AG08395 (cell line): ENCODE data around the gene NATD1.
"Not testable (repeated sequence)": the region's sequence is repeated elsewhere in the genome, so short reads cannot be mapped to it uniquely, and the experiment has no call there.

Experiments used
- DNase-seq: peaks from one replicate; pipeline ENCODE4 v3.0.0; 2012; ENCODE audit warnings: mixed read lengths, low spot score

The NATD1 gene

DNA sequence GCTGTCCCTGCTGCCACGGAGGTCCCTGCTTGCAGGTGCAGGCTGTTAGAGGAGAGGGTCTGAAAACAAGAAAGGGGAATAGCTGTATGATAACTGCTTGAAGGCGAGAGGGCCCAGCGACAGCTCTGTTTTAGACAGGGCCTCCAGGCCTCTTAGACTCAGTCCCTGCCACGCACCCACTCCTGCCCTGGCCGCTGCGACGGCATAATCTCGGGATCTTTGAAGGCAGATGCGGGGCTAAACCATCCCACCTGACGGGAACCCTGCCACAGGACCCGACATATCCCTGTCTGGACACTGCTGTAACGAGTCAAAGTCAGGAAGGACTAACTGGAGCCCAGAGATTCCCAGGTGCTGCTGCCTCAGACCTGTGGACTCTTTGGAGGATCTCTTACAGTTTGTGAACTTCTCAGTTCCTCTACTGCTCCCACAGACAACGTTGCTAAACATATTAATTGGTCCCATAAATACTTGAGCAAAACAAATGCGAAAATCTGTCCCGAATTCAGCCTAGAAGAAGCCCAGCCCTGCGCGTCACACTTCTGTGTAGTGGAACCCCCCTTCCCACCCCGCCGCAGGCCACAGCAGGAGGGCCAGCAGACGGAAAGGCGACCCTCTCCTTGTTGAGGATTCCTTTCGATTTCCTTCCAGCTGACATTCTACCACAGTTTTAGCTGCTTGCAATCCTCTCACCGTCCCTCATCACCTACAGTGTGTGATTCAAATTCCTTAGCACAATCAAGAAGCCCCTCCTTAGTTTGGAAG, 38.3 kb downstream of the NATD1 start:
- DNase-seq: peak; percentile 27

DNA sequence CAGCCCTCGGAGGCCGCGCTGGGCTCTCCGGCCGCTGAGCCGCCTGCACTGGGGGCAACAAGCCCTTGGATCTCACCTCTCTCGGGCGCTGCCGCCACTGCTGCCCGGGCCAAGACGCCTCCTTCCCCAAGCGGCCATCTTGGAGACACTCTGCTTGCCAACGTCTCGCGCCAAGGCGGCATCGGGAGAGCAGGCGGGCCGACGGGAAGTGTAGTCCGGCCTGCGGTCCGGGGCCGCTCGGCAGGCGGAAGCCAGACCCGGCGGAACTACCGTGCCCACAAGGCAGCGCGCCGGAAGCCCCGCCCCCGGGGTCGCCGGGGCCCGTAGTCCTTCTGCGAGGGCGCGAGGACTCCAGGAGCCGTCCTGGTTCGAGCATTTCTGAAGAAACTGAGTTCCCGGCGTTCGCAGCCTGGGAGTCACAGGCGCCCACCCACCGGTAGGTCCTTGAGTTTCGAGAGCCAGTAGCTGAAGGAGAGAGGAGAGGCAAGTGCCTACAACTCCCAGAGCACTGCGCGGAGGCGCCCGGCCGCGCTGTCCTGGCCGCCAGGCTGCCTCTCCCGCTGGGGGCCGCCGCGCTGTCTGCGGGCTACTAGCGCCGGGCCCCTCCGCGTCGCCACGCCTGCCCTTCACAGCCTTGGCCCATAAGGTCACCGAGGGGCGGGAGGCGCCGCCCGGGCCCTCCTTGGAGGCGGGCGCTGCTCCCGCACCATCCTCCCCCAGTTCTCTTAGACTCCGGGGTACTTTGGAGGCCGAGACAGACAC, 39.0 kb downstream of the NATD1 start, which contains the start of gene TMEM11:
TSS of gene TMEM11 (minus strand) at position 147 of the 762 bp plus-strand sequence. CDS start at position 138, 9 bp downstream.
- peak; percentile 98 for DNase-seq

DNA sequence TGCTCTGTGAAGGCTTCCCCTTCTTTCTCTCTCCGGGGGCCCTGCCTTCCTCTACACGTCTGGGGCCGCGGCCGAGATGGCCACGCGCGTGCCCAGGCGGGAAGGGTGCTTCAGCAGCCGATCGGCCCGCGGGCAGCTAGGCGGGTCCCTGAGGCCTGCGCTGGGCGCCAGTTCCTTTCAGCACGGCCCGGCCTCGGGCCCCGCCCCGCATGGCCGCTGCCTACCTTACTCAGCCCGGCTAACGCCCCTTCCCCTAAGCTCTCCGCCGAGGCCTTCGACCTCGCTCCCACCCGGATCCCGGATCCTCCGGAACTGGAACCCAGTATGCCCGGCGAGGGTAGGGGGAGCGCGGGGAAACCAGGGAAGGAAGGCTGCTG, 39.6 kb downstream of the NATD1 start:
- peak; percentile 34 for DNase-seq

DNA sequence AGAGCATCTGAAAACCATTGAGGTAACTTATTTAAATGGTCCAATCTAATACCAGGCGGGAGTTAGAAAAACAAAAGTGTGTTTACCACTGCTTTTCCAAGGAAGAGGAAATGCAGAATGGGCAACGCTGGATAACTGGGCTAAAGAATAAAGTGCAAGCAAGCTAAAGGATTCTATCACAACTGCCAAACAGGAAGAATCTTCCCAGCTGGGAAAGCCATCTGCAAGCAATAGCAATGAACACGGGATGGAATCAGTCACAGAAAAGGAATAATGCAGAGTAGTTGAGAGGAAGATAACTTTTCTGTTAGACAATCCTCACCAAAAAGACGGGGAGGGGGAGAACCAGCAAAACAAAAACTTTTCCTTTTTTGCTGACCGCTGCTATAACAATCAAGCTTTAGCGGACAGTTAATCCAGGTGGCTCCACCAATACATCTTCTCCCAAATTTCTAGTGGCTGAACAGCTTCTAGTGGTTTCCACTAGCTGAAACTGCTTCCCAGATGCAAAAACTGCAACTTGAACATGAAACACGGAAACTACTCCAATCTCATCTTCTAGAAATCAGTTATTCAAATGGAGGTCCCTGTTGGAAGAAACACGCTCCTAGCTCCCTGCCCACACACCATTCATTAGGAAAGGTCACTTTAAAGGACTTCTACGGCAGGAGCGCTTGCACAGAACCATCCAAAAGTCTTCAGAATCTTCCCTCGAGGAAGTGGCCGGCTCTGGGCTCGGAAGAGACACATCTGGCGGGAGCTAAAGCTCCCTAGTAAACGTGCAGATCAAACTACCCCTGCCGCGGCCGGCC, 40.2 kb downstream of the NATD1 start:
- DNase-seq: no peak

- DNase-seq: no peak
Observed at GRCh38 chr17:21211825-21212479, 41.3 kb downstream of the NATD1 start.

DNA sequence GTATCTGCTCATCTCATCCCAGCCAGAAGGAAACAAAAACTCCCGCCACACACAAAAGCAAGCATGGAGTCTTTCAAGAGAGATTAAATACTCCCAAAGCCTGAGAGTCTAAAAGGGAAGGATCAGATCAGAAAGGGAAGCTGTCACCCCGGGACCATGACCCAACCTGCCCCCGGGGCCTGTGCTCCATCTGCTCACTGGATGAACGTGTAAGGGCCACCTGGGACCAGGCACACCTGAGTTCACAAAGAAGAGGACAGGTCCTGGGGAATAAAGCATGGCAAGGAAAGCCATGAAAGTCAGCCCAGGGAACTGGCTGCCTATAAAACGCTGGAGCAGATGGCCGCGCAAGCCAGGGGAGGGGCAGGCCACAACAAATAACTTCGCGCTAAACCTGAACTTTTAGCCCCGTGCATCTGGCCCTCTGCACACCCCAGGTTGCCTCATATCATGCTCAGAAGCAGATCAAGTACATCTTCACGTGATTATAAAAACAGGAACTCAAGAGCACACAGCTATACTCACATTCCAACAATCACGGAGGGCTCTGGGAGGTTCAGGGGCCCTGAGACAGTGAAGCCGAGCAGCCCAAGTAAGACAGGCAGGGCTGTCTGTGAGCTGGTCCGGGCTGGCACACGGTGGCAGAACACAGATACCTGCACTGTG, 42.7 kb downstream of the NATD1 start:
- no peak for DNase-seq

DNA sequence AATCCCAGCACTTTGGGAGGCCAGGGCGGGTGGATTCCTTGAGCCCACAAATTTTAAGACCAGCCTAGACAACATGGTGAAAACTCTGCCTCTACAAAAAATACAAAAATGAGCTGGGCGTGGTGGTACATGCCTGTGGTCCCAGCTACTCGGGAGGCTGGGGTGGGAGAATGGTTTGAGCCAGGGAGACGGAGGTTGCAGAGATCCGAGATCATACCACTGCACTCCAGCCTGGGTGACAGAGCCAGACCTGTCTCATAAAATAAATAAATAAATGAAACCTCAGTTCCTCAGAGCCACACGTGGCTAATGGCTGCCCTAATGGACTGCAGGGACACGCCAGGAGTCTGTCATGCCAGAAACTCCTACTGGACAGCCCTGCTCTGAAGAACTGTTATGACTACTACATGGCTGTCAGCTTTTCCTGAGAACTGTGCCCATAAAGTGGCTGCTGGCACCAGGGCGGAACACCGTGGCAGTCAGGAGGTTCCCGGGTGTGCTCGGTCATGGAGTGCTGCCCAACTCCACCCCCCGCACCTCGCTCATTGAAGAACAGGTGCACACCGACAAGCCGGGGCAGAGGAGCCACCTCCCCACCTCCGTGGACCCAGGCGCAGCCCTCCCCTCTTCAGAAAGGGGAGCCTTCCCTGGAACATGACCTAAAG, 43.6 kb downstream of the NATD1 start:
- peak; percentile 26 for DNase-seq

DNA sequence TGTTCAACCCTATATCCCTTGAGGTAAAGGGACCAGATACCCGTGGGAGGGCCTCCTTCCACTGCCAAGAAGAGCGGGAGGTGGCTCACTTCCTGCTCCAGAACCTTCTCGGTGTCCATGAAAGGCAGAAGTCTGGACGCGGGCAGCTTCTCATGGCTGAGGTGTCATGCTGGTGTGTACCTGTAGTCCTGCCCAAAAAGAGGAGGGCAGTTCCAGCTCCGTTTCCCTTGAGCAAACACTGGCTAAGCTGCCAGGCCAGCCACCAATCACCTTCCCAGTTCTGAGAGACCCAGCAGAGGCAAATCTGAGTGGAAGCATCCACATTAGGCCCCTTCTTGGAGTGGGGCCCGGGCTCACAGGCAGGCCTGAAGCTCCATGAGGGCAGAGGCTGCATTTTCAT, 44.9 kb downstream of the NATD1 start:
- DNase-seq: no peak

DNA sequence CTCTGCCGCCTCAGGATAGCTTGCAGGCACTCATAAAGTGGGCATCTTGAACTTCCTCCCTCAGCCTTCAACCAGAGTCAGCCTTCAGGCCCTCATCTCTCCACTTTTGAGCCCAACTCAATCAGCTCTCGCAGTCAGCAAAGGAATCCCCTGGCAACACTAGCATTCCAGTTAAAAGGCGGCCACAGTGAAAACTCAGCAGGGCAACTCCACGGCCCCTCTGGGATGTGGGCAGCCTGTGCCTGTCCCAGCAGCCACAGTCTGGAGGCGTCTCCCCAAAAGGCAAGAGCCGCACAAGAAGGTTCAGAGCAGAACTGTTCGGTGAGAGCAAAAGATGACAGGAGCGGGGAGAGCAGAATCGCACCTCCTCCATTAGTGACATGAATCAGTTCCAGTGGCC, 48.3 kb downstream of the NATD1 start:
- no peak for DNase-seq

GRCh38 chr17:21202512-21202911, 50.7 kb downstream of the NATD1 start:
- no peak for DNase-seq

DNA sequence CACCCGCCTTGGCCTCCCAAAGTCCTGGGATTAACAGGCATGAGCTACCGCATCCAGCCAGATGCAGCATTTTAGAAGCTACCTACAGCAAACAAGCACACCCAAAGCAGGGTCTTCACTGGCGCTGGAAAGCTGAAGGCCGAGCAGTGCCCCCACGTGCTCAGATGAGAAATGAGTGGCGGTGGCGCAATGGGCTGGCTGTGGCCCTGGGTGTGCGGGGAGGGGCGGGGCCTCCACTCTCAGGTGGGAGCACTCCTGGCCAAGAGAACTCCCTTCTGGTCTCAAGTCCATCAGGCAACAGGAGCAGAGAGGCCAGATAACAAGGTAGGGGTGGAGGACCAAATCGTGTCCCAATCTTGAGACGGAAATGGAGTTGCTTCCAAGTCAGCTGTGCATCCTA, 51.3 kb downstream of the NATD1 start:
- no peak for DNase-seq

DNA sequence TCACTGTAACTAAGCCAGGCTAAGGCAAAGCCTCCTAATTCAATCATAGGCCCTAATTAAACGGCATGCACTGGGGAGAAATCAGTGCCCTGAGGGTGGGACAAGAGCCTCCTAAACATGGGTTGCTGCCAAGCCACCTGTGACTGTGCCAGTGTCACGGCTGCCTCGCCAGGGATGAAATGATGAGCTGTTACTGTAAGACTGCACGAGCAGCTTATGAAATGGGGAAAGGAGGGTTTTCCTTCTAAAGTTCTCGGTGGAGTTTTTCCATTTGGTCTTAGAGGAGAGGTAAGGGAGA, 52.0 kb downstream of the NATD1 start:
- DNase-seq: no peak

- DNase-seq: no peak
Observed at GRCh38 chr17:21200590-21201297, 52.5 kb downstream of the NATD1 start.

GRCh38 chr17:21199856-21200255, 53.4 kb downstream of the NATD1 start:
- no peak for DNase-seq

GRCh38 chr17:21199311-21199710, 53.9 kb downstream of the NATD1 start:
- peak; percentile 94 for DNase-seq

- DNase-seq: no peak
Observed at GRCh38 chr17:21198411-21198810, 54.8 kb downstream of the NATD1 start.

DNA sequence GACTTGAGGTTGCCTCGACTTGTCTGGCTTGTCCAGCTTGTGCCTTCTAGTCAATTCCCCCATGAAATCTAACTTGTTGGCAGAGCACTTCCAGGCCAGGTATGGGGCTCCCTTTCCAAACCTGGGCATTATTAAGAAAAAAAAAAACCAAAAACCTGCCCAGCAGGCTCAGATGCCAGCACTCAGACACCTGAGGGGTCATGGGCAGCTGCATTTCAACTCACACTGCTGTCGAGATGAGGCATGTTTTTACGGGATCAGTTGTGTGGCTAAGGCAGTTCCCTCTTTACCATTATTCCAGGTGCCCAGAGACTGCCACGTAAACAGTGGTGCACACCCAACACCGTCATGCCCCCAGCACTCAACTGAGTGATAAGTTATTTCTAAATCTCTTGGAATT, 57.1 kb downstream of the NATD1 start:
- no peak for DNase-seq

GRCh38 chr17:21194703-21195102, 58.5 kb downstream of the NATD1 start:
- peak; percentile 55 for DNase-seq

GRCh38 chr17:21194226-21194625, 59.0 kb downstream of the NATD1 start:
- DNase-seq: no peak

DNA sequence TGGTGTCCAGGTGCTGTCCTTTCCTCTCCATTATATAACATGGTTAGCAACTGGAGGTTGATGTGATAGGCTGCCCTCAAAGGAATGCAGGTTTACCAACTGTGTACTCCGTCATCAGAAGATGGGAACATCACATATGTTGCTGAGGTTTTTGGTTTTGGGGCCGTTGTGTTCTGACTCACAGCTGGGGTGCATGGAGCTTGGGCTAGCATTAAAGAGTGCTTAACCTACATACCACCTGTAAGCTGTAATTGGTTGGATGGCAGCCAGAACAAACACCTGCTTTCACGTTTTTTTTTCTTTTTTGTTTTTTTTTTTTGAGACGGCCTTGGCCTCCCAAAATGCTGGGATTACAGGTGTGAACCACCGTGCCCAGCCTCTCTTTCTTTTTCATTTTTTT, 60.2 kb downstream of the NATD1 start:
- no peak for DNase-seq

DNA sequence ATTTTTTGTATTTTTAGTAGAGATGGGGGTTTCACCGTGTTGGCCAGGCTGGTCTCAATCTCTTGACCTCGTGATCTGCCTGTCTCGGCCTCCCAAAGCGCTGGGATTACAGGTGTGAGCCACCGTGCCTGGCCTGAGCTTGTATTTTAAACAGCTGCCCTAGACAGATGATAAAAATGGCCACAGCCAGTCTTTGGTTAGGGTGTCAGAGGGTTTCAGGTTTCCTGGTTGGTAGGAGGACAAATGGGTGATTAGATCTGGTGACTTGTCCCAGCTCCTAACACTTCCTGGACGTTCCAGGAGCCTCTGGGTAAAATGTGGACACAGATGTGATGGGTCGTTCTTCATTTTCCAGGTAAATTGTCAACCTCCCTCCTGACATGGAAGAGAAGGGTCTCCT, 60.8 kb downstream of the NATD1 start:
- not testable (repeated sequence) for DNase-seq
